ENCODE results near the gene AMDHD2. TPM values are rescaled to one million over a fixed set of nuclear protein-coding genes. Genes with fewer than 3 reads are reported as not detected.
"Not testable (repeated sequence)": the region's sequence is repeated elsewhere in the genome, so short reads cannot be mapped to it uniquely, and the experiment has no call there.

AMDHD2 gene
- total RNA-seq, 1 donor from 2014 or later: 36.6 TPM

DNA sequence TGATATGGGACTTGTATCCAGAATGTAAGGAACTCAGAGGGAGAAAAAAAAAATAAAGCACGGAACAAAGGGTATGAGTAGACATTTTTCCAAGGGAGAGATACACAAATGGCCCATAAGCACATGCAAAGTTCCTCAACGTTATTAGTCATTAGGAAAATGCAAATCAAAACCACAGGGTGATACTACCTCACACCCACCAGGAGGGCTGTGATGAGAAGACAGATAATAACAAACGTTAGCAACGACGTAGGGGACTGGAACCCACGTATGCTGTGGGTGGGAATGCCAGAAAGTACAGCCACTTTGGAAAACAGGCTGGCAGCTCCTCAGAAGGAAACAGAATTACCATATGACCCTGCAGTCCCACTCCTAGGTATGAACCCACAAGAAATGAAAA, 52.5 kb downstream of the AMDHD2 start:
- not testable (repeated sequence) for DNase-seq (ENCODE audit: low read depth, low spot score)

DNA sequence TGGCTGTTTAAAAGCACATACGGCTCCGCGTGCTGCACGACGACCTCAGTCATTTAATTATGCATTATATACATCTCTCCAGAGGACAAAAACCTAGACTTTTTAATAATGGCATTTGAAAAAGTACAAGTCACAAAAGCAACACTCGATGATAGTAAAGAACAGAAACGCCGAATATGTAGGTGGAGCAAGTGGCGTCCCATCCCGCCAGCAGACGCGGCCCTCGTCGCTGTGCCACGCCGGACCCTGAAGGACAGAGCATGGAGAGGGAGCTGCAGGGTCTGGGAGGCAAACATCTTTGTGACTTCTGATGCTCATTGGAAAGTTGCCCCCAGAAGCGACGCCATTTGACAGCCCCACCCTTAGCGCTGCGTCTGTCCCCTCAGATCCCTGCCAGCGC, 55.7 kb downstream of the AMDHD2 start:
- DNase-seq (ENCODE audit: low read depth, low spot score): not testable (repeated sequence)

DNA sequence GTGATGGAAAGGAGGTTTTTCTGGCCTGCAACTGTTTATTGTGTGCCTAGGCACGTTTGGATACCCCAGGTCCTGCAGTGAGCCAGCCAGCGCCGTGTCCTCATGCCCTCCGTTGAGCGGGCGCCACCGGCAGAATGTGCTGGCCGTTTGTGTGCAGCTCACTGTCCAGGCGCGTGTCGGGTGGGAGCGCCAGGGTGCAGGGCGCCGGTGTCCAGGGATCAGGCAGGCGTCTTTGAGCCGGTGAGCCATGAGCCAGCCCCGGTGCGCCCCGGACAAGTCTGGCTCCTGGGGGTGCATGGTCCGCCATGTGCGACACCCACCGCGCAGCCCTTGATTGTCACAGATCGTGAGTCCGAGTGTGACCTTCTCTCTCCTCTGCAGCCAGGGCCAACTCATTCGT, 56.9 kb downstream of the AMDHD2 start:
- DNase-seq (ENCODE audit: low read depth, low spot score): not testable (repeated sequence)

DNA sequence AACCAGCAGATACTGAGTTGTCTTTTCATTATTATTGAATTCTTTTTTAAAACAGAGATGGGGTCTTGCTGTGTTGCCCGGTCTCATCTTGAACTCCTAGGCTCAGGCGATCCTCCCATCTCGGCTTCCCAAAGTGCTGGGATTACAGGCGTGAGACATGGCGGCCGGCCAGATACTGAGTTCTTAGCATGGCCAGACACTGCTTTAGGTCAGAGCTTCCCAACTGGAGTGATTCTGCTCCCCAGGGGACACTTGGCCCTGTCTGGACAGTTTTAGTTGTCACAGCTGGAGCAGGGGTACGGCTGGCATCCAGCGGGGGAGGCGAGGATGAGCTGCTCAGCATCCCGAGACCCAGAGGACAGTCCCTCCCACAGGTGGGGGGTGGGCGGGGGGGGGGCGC, 58.7 kb downstream of the AMDHD2 start:
- not testable (repeated sequence) for DNase-seq (ENCODE audit: low read depth, low spot score)

DNA sequence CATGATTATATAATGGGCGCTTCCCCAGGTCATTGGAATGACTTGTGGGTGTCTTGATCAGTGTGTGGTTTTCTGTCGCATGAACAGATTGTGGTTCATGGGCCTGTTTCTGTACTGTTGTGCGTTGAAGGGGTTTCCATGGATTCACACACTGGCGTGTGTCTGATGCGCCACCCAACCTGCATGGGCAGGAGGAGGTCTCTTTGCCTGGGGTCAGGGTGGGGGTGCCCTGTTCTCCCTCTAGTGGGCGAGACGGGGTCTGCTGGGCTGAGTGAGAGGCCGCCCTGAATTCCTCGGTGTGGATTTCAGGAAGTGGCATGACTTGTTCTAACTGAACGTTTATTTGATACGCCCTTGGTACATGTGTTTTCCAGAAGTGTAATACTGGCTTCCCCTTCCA, 60.0 kb downstream of the AMDHD2 start:
- not testable (repeated sequence) for DNase-seq (ENCODE audit: low read depth, low spot score)

GRCh38 chr16:2580818-2581217, 60.6 kb downstream of the AMDHD2 start:
- not testable (repeated sequence) for DNase-seq (ENCODE audit: low read depth, low spot score)

Other genes with a start within 250 kb of the AMDHD2 start
- gene ABCA3, start 179.6 kb upstream of the AMDHD2 start, total RNA-seq: 26.2 and 31.5 TPM in 2 replicates
- 32.3 and 60.7 TPM in 2 replicates for gene CCNF, start 90.9 kb upstream of the AMDHD2 start, total RNA-seq
- gene TEDC2, start 60.3 kb upstream of the AMDHD2 start, total RNA-seq: 6.6 and 9.5 TPM in 2 replicates
- not detected in 2 replicates for gene NTN3, start 49.1 kb upstream of the AMDHD2 start, total RNA-seq
- gene TBC1D24, start 45.2 kb upstream of the AMDHD2 start, total RNA-seq: 12.8 and 20.1 TPM in 2 replicates
- gene ATP6V0C, start 6.4 kb upstream of the AMDHD2 start, total RNA-seq: 8.8 and 9.6 TPM in 2 replicates
- gene CEMP1, start 11.0 kb downstream of the AMDHD2 start, total RNA-seq: not detected in 2 replicates
- gene PDPK1, start 17.6 kb downstream of the AMDHD2 start, total RNA-seq: 14.2 and 23.8 TPM in 2 replicates
- 26.0 and 27.2 TPM in 2 replicates for gene KCTD5, start 162.2 kb downstream of the AMDHD2 start, total RNA-seq
- gene PRSS27, start 199.9 kb downstream of the AMDHD2 start, total RNA-seq: 0.07 and 0.33 TPM in 2 replicates
- gene SRRM2, start 232.3 kb downstream of the AMDHD2 start, total RNA-seq: 38.5 and 43.9 TPM in 2 replicates